Mesenchymal stem cell (in vitro differentiated cells and primary cell): ENCODE data around the gene POU2F2.

Source experiments
- DNase-seq: peaks from one replicate; pipeline ENCODE4 v3.0.0-alpha.2; 2013
- H2AFZ ChIP-seq: one replicate; pipeline ENCODE4 v1.6.1; 2013; ENCODE audit warnings: low read depth, mild to moderate bottlenecking, control low read depth, inconsistent platforms, low read length, moderate library complexity
- H2AK5ac ChIP-seq: 2 replicates; pipeline ENCODE4 v1.6.1; 2013; ENCODE audit warnings: low read length, moderate library complexity, mild to moderate bottlenecking, inconsistent platforms; ENCODE audit not compliant: severe bottlenecking
- H2BK120ac ChIP-seq: one replicate; pipeline ENCODE4 v1.6.1; 2013; ENCODE audit warnings: low read depth, mild to moderate bottlenecking, inconsistent platforms, low read length, moderate library complexity
- H2BK12ac ChIP-seq, 2 experiments: one replicate each; pipeline ENCODE4 v1.6.1; 2013; ENCODE audit warnings: inconsistent platforms in 2 of 2, low read length in 2 of 2, mild to moderate bottlenecking in 2 of 2, moderate library complexity in 2 of 2, control low read depth in 1 of 2
- H2BK15ac ChIP-seq: one replicate; pipeline ENCODE4 v1.6.1; 2013; ENCODE audit warnings: mild to moderate bottlenecking, low read depth, inconsistent platforms; ENCODE audit not compliant: poor library complexity, severe bottlenecking
- H2BK5ac ChIP-seq: 2 replicates; pipeline ENCODE4 v1.6.1; 2013; ENCODE audit warnings: low read depth, mild to moderate bottlenecking, low read length, control low read depth, inconsistent platforms; ENCODE audit not compliant: poor library complexity, severe bottlenecking
- H3K14ac ChIP-seq, 2 experiments: one replicate each; pipeline ENCODE4 v1.6.1; 2013; ENCODE audit warnings: inconsistent platforms in 2 of 2, low read length in 2 of 2, control low read depth in 1 of 2, mild to moderate bottlenecking in 1 of 2, moderate library complexity in 1 of 2
- H3K18ac ChIP-seq, 2 experiments: one replicate each; pipeline ENCODE4 v1.6.1; 2013; ENCODE audit warnings: inconsistent platforms in 2 of 2, low read length in 2 of 2, control low read depth in 1 of 2, low read depth in 1 of 2, mild to moderate bottlenecking in 1 of 2
- H3K23ac ChIP-seq, 2 experiments: one replicate each; pipeline ENCODE4 v1.6.1; 2013; ENCODE audit warnings: inconsistent platforms in 2 of 2, low read length in 2 of 2, mild to moderate bottlenecking in 2 of 2, moderate library complexity in 2 of 2, control low read depth in 1 of 2
- H3K27ac ChIP-seq: 2 replicates; pipeline ENCODE4 v1.5.1; 2013; ENCODE audit warnings: mild to moderate bottlenecking, moderate library complexity, low read length, control low read depth, inconsistent platforms; ENCODE audit not compliant: poor library complexity, severe bottlenecking
- H3K27me3 ChIP-seq, 2 experiments: 2 replicates each; pipeline versions ENCODE4 v1.6.1 to v1.7.0; 2013; ENCODE audit warnings: low read length in 2 of 2, mild to moderate bottlenecking in 2 of 2, moderate library complexity in 2 of 2, control low read depth in 1 of 2, inconsistent platforms in 1 of 2; ENCODE audit not compliant: control insufficient read depth in 1 of 2, insufficient read depth in 1 of 2
- H3K36me3 ChIP-seq, 2 experiments: 2 replicates each; pipeline versions ENCODE4 v1.6.1 to v1.7.0; 2013; ENCODE audit warnings: low read length in 2 of 2, control low read depth in 1 of 2, inconsistent platforms in 1 of 2, low read depth in 1 of 2, mild to moderate bottlenecking in 1 of 2; ENCODE audit not compliant: insufficient read depth in 2 of 2, control insufficient read depth in 1 of 2
- H3K4ac ChIP-seq, 2 experiments: one replicate each; pipeline ENCODE4 v1.6.1; 2013; ENCODE audit warnings: inconsistent platforms in 2 of 2, low read length in 2 of 2, mild to moderate bottlenecking in 2 of 2, moderate library complexity in 2 of 2, control low read depth in 1 of 2, low read depth in 1 of 2
- H3K4me1 ChIP-seq: 2 replicates; pipeline ENCODE4 v1.6.1; 2013; ENCODE audit warnings: low read depth, low read length, control low read depth; ENCODE audit not compliant: control insufficient read depth, insufficient read depth
- H3K4me2 ChIP-seq: 2 replicates; pipeline ENCODE4 v1.6.1; 2013; ENCODE audit warnings: low read length, mild to moderate bottlenecking, inconsistent platforms; ENCODE audit not compliant: poor library complexity, severe bottlenecking
- H3K4me3 ChIP-seq, 2 experiments: 2 replicates each; pipeline versions ENCODE4 v1.5.1 to v1.7.0; 2013; ENCODE audit warnings: low read length in 2 of 2, mild to moderate bottlenecking in 2 of 2, control low read depth in 1 of 2, low read depth in 1 of 2; ENCODE audit not compliant: insufficient read depth in 1 of 2
- H3K79me1 ChIP-seq: replicated peaks from 2 replicates; pipeline ENCODE4 v1.6.1; 2013; ENCODE audit warnings: mild to moderate bottlenecking, control low read depth, low read length, inconsistent platforms; ENCODE audit not compliant: poor library complexity, severe bottlenecking
- H3K9ac ChIP-seq: 2 replicates; pipeline ENCODE4 v1.7.0; 2013; ENCODE audit warnings: mild to moderate bottlenecking, low read length, moderate library complexity
- H3K9me3 ChIP-seq: 2 replicates; pipeline ENCODE4 v1.7.0; 2013; ENCODE audit warnings: mild to moderate bottlenecking, low read length; ENCODE audit not compliant: control insufficient read depth
- H4K8ac ChIP-seq: one replicate; pipeline ENCODE4 v1.6.1; 2013; ENCODE audit warnings: inconsistent platforms, mild to moderate bottlenecking, low read length, moderate library complexity
- H4K91ac ChIP-seq: one replicate; pipeline ENCODE4 v1.6.1; 2013; ENCODE audit warnings: mild to moderate bottlenecking, low read length, inconsistent platforms
- WGBS: methylation state at CpG from one replicate; pipeline ENCODE4 v1.1.7; 2013; ENCODE audit warnings: mixed read lengths; 5-methylcytosine and 5-hydroxymethylcytosine counted together

The POU2F2 gene

GRCh38 chr19:42091742-42092141 lies 40.5 kb downstream of the POU2F2 start:
- Histone ChIP-seq H2BK5ac (no peak overlapping the region), H2AFZ (no peak overlapping the region), H4K91ac (peak overlapping the region; percentile 25), H3K79me1 (peaks cover 2% of the 10 kb centered on the region), H2BK15ac (no peak overlapping the region), H3K18ac (peak overlapping the region in 1 of 2 experiments; percentile 1), H3K27me3 (no peaks in the 10 kb centered on the region), H3K4me1 (peaks cover 27% of the 10 kb centered on the region), H3K23ac (no peak overlapping the region), H3K4ac (no peak overlapping the region), H3K9me3 (no peaks in the 10 kb centered on the region), H3K27ac (no peak overlapping the region), H2BK120ac (no peak overlapping the region), H3K4me2 (no peak overlapping the region), H3K4me3 (no peak overlapping the region), H2BK12ac (no peak overlapping the region), H3K36me3 (peaks cover 35 to 38% of the 10 kb centered on the region in 2 experiments), H2AK5ac (no peak overlapping the region), H4K8ac (no peak overlapping the region), H3K9ac (no peak overlapping the region), H3K14ac (no peak overlapping the region)
- WGBS = 94% methylated on average over 10 of the region's 10 CpGs
- no peak for DNase-seq

GRCh38 chr19:42091300-42091699 lies 40.9 kb downstream of the POU2F2 start:
- H3K4me2 ChIP-seq = no peak overlapping the region
- H3K18ac ChIP-seq = no peak overlapping the region
- H3K9ac ChIP-seq = no peak overlapping the region
- H3K4ac ChIP-seq = no peak overlapping the region
- peak overlapping the region; percentile 25 for H4K91ac ChIP-seq
- no peak overlapping the region for H3K27ac ChIP-seq
- 96% methylated on average over 10 of the region's 13 CpGs for WGBS
- no peak overlapping the region for H2BK5ac ChIP-seq
- H3K9me3 ChIP-seq = no peaks in the 10 kb centered on the region
- no peak overlapping the region for H2AK5ac ChIP-seq
- H2BK12ac ChIP-seq = no peak overlapping the region
- no peaks in the 10 kb centered on the region for H3K27me3 ChIP-seq
- no peak overlapping the region for H4K8ac ChIP-seq
- no peak overlapping the region for H3K4me3 ChIP-seq
- H3K36me3 ChIP-seq = peaks cover 32 to 34% of the 10 kb centered on the region in 2 experiments
- H3K79me1 ChIP-seq = peaks cover 2% of the 10 kb centered on the region
- no peak for DNase-seq
- no peak overlapping the region for H3K14ac ChIP-seq
- no peak overlapping the region for H3K23ac ChIP-seq
- H2AFZ ChIP-seq = no peak overlapping the region
- no peak overlapping the region for H2BK120ac ChIP-seq
- peaks cover 29% of the 10 kb centered on the region for H3K4me1 ChIP-seq
- H2BK15ac ChIP-seq = no peak overlapping the region

GRCh38 chr19:42090672-42091071 lies 41.6 kb downstream of the POU2F2 start:
- Histone ChIP-seq H3K14ac (no peak overlapping the region), H3K27me3 (no peaks in the 10 kb centered on the region), H2AFZ (no peak overlapping the region), H2BK15ac (no peak overlapping the region), H3K4me2 (no peak overlapping the region), H3K79me1 (peaks cover 2% of the 10 kb centered on the region), H3K4ac (no peak overlapping the region), H3K18ac (no peak overlapping the region), H4K8ac (no peak overlapping the region), H2BK120ac (no peak overlapping the region), H2AK5ac (no peak overlapping the region), H3K27ac (no peak overlapping the region), H2BK12ac (no peak overlapping the region), H3K4me1 (peaks cover 27% of the 10 kb centered on the region), H3K9me3 (no peaks in the 10 kb centered on the region), H4K91ac (no peak overlapping the region), H3K36me3 (peaks cover 26 to 32% of the 10 kb centered on the region in 2 experiments), H2BK5ac (no peak overlapping the region), H3K23ac (no peak overlapping the region), H3K4me3 (no peak overlapping the region), H3K9ac (no peak overlapping the region)
- no peak for DNase-seq
- WGBS = 82% methylated on average over 9 of the region's 9 CpGs

GRCh38 chr19:42089772-42090171 lies 42.5 kb downstream of the POU2F2 start:
- 96% methylated on average over 13 of the region's 13 CpGs for WGBS

More at GRCh38 chr19:42089772-42090171, 42.5 kb downstream of the POU2F2 start:
- Histone ChIP-seq H3K23ac (no peak overlapping the region), H3K36me3 (peaks cover 17 to 24% of the 10 kb centered on the region in 2 experiments), H3K4ac (no peak overlapping the region), H3K9me3 (no peaks in the 10 kb centered on the region), H3K4me3 (no peak overlapping the region), H2BK120ac (no peak overlapping the region), H3K79me1 (peaks cover 2% of the 10 kb centered on the region), H3K18ac (no peak overlapping the region), H2BK12ac (no peak overlapping the region), H3K14ac (no peak overlapping the region), H3K27ac (no peak overlapping the region), H4K8ac (no peak overlapping the region), H3K9ac (no peak overlapping the region), H2BK15ac (no peak overlapping the region), H2AK5ac (no peak overlapping the region), H3K4me1 (peaks cover 27% of the 10 kb centered on the region), H3K27me3 (no peaks in the 10 kb centered on the region), H2BK5ac (no peak overlapping the region), H3K4me2 (no peak overlapping the region), H4K91ac (no peak overlapping the region), H2AFZ (no peak overlapping the region)
- no peak for DNase-seq
